GM19324 (cell line): Measurements from ENCODE around the gene SRL.
"Not testable (repeated sequence)": the region's sequence is repeated elsewhere in the genome, so short reads cannot be mapped to it uniquely, and the experiment has no call there.

Source experiments
- ATAC-seq: cut with Tn5 transposase; IDR thresholded peaks from one replicate; pipeline ENCODE4 v1.9.1; 2021; ENCODE audit warnings: mild to moderate bottlenecking, moderate library complexity; ENCODE audit not compliant: unreplicated experiment, low FRiP score

The SRL gene

GRCh38 chr16:4231367-4231766 lies 10.5 kb downstream of the SRL start:
- no peak for ATAC-seq

DNA sequence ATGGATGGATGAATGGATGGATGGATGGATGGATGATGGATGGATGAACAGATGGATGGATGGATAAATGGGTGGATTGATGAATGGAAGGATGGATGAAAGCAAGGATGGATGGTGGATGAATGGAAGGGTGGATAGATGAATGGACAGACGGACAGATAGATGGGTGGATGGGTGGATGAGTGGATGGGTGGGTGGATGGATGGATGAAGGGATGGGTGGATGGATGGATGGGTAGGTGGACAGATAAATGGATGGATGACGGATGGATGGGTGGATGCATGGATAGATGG lies 14.9 kb downstream of the SRL start:
- no peak for ATAC-seq

DNA sequence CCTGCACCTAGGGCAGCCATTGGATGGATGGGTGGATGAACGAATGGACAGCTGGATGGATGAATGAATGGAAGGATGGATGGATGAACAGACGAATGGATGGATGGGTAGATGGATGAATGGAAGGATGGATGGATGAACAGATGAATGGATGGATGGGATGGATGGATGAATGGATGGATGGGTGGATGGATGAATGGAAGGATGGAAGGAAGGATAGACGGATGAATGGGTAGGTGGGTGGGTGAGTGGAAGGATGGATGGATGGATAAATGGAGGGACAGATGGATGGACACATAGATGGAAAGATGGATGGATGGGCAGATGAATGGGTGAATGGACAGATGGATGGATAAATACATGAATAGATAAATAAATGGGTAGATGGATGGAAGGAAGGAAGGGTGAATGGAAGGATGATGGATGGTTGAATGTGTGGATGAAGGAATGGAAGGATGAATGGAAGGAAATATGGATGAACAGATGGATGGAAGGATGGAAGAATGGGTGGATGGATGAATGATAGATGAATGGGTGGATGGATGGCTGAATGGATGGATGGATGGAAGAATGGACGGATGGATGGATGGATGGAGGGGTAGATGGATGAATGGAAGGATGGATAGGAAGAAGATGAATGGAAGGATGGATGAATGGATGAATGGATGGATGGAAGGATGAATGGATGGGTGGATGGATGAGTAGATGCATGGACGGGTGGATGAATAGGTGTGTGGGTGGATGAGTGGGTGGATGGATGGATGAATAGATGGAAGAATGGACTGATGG lies 15.4 kb downstream of the SRL start:
- ATAC-seq, result no peak

DNA sequence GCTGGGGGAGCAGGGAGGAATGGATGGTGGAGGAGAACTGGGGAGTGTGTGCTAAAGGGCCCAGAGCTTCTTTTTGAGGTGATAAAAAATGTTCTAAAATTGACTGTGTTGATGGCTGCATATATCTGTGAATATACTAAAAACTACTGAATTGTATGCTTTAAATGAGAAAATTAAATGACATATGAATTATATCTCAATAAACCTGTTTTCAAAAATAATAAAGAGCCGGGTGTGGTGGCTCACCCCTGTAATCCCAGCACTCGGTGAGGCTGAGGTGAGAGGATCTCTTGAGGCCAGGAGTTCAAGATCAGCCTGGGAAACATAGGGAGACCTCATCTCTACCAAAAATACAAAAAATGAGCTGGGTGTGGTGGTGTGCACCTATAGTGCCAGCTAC lies 16.8 kb downstream of the SRL start:
- ATAC-seq, result no peak

DNA sequence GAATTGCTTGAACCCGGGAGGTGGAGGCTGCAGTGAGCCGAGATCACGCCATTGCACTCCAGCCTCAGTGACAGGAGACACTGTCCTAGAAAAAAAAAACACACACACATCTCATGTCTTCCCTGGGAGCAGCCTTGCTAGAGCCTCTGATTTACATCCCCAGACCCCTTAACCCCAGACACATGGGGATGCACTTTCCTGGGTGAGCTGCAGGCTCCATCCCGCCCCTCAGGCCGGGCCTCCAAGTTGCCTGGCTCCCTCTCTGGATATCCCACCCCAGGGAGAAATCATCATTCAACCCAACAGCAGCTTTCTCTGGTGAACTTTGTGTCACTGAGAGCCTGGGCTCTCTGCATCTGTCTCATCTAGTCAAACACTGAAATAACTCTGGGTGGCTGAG lies 21.5 kb downstream of the SRL start:
- no peak for ATAC-seq

- no peak for ATAC-seq
Measured at GRCh38 chr16:4218202-4218601, 23.7 kb downstream of the SRL start.

- no peak for ATAC-seq
Measured at GRCh38 chr16:4217204-4218131, 24.4 kb downstream of the SRL start.

DNA sequence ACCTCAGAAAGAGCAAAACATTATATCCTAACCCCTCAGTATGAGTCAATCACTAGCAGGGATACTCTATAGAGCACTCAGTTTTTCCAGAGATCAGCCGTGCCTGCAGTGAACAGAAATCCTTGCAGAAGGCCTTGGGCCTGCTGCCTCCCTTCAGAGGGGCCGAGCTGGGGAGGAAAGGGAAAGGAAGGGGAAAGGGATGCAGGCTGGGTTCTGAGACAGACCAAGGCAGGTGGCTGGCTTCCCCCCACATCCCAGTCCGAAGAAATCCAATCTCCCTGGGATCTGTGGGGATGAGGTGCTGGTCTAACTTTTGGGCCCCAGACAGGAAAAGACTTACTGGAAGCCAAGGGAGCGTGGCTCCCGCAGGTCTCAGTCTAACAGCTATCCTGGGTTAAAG lies 25.3 kb downstream of the SRL start:
- ATAC-seq, result no peak

DNA sequence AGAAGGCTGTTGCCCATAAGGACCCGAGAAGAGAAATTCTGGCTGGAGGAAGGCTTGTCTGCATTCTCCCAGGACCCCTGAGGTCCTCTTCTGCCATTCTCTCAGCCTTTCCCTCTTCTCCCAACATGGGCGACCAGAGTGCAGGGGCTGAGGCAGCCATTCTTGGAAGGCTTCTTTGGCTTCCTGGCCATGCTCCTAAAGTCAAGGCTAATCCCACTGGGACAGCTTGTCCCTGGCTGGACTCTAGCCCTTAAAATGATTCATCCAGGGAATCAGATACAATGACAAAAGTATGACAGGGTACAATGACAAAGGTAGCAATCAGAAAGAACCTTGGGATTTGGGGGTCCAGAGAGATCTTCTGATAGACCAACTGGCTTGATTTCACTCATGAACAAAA lies 26.8 kb downstream of the SRL start:
- ATAC-seq, result no peak

- no peak for ATAC-seq
Measured at GRCh38 chr16:4214215-4214621, 27.7 kb downstream of the SRL start.

- no peak for ATAC-seq
Measured at GRCh38 chr16:4213737-4214136, 28.1 kb downstream of the SRL start.

GRCh38 chr16:4212934-4213296 lies 29.0 kb downstream of the SRL start:
- ATAC-seq, result no peak

GRCh38 chr16:4212211-4212933 lies 29.5 kb downstream of the SRL start:
- no peak for ATAC-seq

DNA sequence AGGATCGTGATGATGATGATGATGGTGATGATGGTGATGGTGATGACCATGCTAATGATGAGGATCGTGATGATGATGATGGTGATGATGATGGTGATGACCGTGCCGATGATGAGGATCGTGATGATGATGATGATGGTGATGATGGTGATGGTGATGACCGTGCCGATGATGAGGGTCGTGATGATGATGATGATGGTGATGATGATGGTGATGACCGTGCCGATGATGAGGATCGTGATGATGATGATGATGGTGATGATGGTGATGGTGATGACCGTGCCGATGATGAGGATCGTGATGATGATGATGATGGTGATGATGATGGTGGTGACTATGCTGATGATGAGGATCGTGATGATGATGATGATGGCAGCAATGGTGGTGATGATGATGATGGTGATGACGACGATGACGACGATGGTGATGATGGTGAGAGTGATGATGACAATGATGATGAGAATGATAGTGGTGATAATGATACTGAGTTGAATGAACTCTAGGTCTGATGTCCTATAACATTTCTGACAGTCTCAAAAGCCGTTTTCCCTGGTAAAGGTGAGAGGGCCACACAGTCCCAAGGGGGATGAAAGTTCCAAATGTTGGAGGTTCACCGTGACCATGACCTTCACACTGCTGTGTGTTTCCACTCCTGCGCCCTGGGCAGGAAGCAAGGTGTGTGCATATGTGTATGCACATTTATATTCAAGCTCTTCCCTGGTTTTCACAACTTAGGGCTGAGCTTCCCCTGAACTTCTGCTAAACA lies 30.3 kb downstream of the SRL start:
- ATAC-seq, result not testable (repeated sequence)

DNA sequence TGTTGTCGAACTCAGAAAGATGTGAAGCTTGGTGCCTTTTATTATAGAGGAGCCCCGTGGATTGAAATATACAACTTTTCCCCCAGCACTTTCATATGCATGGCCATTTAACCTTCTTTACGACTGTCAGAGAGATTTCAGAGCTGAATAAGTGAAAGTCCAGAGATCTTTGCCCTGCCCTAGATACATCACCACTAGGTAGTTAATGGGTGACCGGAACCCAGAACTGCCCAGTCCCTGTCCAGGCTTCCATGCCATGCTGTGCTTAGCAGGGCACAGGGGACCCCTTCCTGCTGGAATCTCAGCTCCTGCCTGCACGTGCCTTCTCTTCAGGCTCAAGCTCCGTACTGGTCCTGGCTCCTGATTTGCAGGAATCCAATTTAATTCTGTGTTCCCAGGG lies 32.2 kb downstream of the SRL start:
- no peak for ATAC-seq

DNA sequence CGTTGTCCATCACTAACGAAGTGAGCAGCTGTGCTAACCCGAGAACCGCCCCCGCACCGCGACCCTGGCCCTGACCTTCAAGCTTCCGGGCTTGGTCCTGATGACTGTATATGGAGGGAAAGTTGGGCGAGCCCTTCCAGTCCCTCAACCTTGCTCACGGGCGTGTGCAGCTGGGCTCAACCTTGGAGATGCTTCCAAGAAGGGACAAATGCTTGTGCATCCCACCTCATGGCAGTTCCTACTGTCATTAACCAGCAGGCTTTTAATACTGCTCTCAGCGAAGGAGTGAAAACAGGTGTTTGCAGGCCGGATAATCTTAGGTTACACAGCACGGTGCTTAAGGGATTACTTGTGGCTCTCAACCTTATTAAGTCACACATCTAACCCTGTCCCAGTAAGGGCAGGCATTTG lies 33.5 kb downstream of the SRL start:
- ATAC-seq, result no peak

DNA sequence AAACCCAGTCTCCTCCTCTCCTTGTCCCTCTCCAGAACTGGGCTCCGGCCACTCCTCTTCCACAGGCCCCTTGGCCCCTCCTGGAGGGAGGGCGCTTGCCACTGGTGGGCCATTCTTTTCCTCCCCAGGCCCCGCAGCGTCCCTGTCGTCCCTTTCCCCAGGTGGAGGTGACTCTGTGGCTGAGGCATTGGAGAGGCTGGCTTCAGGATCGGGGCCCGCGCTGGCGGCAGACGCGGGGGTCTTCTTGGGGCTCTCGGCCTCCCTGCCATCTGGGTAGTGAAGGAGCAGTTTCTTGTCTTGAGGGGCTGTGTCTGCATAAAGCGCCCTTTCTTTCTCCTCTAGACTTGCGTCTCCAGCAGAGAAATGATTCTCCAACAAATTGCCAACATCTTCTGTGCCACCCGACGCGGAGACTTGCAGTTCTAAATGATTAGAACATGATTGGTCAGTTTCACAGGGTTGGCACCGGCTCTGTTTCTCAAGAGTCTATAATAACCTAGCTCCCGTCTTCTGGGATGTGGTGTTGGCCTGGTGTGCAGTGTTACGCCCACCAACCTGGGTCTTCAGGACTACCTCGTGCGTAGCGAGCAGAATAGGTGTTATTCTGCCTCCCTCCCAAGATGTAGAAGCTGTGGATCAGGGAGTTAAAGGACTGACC lies 34.1 kb downstream of the SRL start:
- ATAC-seq, result no peak

DNA sequence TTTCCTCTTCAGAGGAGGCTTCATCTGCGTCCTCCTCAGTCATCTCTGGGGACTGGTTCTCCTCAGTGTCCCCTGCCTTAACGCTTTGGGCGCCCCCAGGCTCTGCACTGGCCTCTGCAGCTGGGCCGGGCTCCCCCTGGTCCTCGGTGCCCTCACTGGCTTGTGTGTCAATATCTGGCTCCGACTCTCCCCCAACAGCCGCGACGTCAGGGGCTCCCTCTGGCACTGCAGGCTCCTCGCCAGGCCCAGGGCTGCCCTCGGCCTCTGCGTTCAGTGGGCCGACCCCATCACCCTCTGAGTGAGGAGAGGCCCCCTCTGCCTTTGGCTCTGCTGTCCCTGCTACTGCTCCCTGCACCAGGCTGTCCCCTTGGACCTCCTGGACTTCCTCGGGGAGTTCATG lies 34.7 kb downstream of the SRL start:
- ATAC-seq, result no peak

GRCh38 chr16:4206680-4207079 lies 35.2 kb downstream of the SRL start:
- ATAC-seq, result no peak

DNA sequence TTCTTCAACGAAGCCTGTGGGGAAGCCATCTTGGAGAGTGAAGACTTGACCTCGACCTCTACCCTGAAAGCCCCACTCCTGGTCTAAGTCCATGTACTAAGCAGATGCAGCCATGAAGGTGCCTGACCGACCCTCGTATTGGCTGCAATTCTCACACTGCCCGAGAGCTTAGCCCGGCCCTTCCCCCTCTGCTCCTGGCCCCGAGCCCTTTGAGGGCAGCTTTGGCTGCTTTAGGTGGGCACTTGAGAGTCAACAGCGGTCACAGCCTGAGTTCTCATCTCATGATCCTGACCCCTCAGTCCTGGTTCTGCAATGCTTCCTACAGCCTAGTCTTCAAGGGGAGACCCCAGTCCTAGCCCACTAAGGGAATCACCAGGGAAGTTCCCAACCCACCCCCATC lies 35.9 kb downstream of the SRL start:
- no peak for ATAC-seq
